Hepatocyte (in vitro differentiated cells): ENCODE measurements around the gene SOSTDC1.

Experiments
- EZH2 ChIP-seq: fragments of 200-600 bp; sonication (generic); IDR thresholded peaks from 2 replicates; pipeline ENCODE4 v1.6.1; 2016; ENCODE audit warnings: antibody characterized with exemption, mild to moderate bottlenecking, borderline replicate concordance
- TF ChIP-seq, protein P1 (sequence below): fragments of 200-600 bp; sonication (generic); IDR thresholded peaks from 2 replicates; pipeline ENCODE4 v1.5.1; 2016; ENCODE audit warnings: antibody characterized with exemption, mild to moderate bottlenecking; ENCODE audit not compliant: poor library complexity

GRCh38 chr7:16446508-16446907 is 19.0 kb downstream of the SOSTDC1 start:
- TF ChIP-seq, protein P1, sequence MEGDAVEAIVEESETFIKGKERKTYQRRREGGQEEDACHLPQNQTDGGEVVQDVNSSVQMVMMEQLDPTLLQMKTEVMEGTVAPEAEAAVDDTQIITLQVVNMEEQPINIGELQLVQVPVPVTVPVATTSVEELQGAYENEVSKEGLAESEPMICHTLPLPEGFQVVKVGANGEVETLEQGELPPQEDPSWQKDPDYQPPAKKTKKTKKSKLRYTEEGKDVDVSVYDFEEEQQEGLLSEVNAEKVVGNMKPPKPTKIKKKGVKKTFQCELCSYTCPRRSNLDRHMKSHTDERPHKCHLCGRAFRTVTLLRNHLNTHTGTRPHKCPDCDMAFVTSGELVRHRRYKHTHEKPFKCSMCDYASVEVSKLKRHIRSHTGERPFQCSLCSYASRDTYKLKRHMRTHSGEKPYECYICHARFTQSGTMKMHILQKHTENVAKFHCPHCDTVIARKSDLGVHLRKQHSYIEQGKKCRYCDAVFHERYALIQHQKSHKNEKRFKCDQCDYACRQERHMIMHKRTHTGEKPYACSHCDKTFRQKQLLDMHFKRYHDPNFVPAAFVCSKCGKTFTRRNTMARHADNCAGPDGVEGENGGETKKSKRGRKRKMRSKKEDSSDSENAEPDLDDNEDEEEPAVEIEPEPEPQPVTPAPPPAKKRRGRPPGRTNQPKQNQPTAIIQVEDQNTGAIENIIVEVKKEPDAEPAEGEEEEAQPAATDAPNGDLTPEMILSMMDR: no peak
- no peak for TF ChIP-seq EZH2
